ENCODE results near the gene KRT13.

GRCh38 chr17:41499714-41500113 lies 5.7 kb downstream of the KRT13 start:
- no peak for TF ChIP-seq CTCF (IDR thresholded peaks at IDR 0.05; ENCODE audit: low read depth, low read length, poor library complexity, severe bottlenecking)
- no peak for TF ChIP-seq EZH2phosphoT487 (IDR thresholded peaks at IDR 0.05; ENCODE audit: borderline replicate concordance, low read length)

Data from DOHH2 (cell line).